ENCODE data around the gene SPSB1. TPM values are rescaled to one million over a fixed set of nuclear protein-coding genes. Genes with fewer than 3 reads are reported as not detected.

SPSB1 gene
- polyA plus RNA-seq, 1 donor from 2014 or later: 1.4 TPM

DNA sequence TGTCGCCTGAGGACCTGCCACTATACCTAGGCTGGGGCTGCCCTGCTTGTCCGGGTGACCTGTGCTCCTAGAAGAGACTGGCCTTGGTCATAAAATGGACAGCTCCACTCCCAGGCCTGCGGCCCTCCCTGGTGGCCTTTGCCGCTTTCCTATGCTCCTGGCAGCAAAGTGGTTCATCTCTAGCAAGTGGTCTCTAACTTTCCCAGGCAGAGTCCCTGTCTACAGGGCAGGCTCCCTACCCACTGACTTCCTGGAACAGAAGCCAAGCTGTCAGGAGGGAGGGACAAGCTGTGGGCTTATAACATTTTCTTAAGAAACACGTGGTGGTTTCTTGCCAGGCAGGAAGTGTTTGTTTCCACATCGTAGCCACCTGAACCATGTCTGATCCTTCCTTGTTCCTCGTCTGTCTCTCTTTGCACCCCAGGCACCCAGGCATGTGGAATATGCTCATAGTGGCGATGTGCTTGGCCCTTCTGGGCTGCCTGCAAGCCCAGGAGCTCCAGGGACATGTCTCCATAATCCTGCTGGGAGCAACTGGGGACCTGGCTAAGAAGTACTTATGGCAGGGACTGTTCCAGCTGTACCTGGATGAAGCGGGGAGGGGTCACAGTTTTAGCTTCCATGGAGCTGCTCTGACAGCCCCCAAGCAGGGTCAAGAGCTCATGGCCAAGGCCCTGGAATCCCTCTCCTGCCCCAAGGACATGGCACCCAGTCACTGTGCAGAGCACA is 48.0 kb upstream of the SPSB1 start:
- Histone ChIP-seq H4K20me1 (ENCODE audit: insufficient read depth) (no peaks in the 10 kb centered on the region), H3K9ac (ENCODE audit: low read length) (no peak overlapping the region), H3K36me3 (ENCODE audit: insufficient read depth, low read length) (no peaks in the 10 kb centered on the region), H3K4me3 (ENCODE audit: low read length) (no peak overlapping the region), H3K9me2 (ENCODE audit: insufficient read depth, low read length) (no peaks in the 10 kb centered on the region), H3K79me2 (replicated peaks; ENCODE audit: insufficient read depth, low read length) (no peaks in the 10 kb centered on the region), H3K27me3 (ENCODE audit: insufficient read depth, low read depth, low read length) (no peaks in the 10 kb centered on the region), H3K27ac (ENCODE audit: low read length) (no peak overlapping the region), H2AFZ (ENCODE audit: low read depth, low read length) (no peak overlapping the region), H3K4me2 (ENCODE audit: low read length) (no peak overlapping the region), H3K9me3 (ENCODE audit: low read length) (no peaks in the 10 kb centered on the region), H3F3A (ENCODE audit: insufficient read depth, low read length, poor library complexity, severe bottlenecking) (no peaks in the 10 kb centered on the region)
- TF ChIP-seq MXI1 (conservative IDR thresholded peaks at IDR 0.05; ENCODE audit: poor library complexity, severe bottlenecking): no peak
- no peak for TF ChIP-seq RAD21 (conservative IDR thresholded peaks at IDR 0.05)
- TF ChIP-seq, protein P1, sequence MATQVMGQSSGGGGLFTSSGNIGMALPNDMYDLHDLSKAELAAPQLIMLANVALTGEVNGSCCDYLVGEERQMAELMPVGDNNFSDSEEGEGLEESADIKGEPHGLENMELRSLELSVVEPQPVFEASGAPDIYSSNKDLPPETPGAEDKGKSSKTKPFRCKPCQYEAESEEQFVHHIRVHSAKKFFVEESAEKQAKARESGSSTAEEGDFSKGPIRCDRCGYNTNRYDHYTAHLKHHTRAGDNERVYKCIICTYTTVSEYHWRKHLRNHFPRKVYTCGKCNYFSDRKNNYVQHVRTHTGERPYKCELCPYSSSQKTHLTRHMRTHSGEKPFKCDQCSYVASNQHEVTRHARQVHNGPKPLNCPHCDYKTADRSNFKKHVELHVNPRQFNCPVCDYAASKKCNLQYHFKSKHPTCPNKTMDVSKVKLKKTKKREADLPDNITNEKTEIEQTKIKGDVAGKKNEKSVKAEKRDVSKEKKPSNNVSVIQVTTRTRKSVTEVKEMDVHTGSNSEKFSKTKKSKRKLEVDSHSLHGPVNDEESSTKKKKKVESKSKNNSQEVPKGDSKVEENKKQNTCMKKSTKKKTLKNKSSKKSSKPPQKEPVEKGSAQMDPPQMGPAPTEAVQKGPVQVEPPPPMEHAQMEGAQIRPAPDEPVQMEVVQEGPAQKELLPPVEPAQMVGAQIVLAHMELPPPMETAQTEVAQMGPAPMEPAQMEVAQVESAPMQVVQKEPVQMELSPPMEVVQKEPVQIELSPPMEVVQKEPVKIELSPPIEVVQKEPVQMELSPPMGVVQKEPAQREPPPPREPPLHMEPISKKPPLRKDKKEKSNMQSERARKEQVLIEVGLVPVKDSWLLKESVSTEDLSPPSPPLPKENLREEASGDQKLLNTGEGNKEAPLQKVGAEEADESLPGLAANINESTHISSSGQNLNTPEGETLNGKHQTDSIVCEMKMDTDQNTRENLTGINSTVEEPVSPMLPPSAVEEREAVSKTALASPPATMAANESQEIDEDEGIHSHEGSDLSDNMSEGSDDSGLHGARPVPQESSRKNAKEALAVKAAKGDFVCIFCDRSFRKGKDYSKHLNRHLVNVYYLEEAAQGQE (IDR thresholded peaks at IDR 0.05; ENCODE audit: borderline replicate concordance): no peak
- TF ChIP-seq, protein P2, sequence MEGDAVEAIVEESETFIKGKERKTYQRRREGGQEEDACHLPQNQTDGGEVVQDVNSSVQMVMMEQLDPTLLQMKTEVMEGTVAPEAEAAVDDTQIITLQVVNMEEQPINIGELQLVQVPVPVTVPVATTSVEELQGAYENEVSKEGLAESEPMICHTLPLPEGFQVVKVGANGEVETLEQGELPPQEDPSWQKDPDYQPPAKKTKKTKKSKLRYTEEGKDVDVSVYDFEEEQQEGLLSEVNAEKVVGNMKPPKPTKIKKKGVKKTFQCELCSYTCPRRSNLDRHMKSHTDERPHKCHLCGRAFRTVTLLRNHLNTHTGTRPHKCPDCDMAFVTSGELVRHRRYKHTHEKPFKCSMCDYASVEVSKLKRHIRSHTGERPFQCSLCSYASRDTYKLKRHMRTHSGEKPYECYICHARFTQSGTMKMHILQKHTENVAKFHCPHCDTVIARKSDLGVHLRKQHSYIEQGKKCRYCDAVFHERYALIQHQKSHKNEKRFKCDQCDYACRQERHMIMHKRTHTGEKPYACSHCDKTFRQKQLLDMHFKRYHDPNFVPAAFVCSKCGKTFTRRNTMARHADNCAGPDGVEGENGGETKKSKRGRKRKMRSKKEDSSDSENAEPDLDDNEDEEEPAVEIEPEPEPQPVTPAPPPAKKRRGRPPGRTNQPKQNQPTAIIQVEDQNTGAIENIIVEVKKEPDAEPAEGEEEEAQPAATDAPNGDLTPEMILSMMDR (IDR thresholded peaks at IDR 0.05; ENCODE audit: poor library complexity, severe bottlenecking): no peak
- no peak for TF ChIP-seq POLR2AphosphoS5 (IDR thresholded peaks at IDR 0.05)
- TF ChIP-seq TAF1 (IDR thresholded peaks at IDR 0.05; ENCODE audit: low read depth): no peak
- no peak for TF ChIP-seq SMC3 (conservative IDR thresholded peaks at IDR 0.05; ENCODE audit: poor library complexity)
- no peak for TF ChIP-seq EP300 (conservative IDR thresholded peaks at IDR 0.05; ENCODE audit: poor library complexity, severe bottlenecking)
- no peak for TF ChIP-seq EZH2 (IDR thresholded peaks at IDR 0.05; ENCODE audit: borderline replicate concordance, insufficient read depth, low read length, poor library complexity, severe bottlenecking)

DNA sequence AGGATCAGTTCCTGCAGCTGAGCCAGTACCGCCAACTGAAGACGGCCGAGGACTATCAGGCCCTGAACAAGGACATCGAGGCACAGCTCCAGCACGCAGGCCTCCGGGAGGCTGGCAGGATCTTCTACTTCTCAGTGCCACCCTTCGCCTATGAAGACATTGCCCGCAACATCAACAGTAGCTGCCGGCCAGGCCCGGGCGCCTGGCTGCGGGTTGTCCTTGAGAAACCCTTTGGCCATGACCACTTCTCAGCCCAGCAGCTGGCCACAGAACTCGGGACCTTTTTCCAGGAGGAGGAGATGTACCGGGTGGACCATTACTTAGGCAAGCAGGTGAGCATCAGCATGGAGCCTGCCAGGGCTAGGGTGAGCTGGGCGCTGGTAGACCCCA is 47.5 kb upstream of the SPSB1 start:
- Histone ChIP-seq H3K79me2 (replicated peaks; ENCODE audit: insufficient read depth, low read length) (no peaks in the 10 kb centered on the region), H3K27ac (ENCODE audit: low read length) (no peak overlapping the region), H3F3A (ENCODE audit: insufficient read depth, low read length, poor library complexity, severe bottlenecking) (no peaks in the 10 kb centered on the region), H3K9me3 (ENCODE audit: low read length) (no peaks in the 10 kb centered on the region), H3K36me3 (ENCODE audit: insufficient read depth, low read length) (no peaks in the 10 kb centered on the region), H3K4me3 (ENCODE audit: low read length) (no peak overlapping the region), H3K9ac (ENCODE audit: low read length) (no peak overlapping the region), H3K27me3 (ENCODE audit: insufficient read depth, low read depth, low read length) (no peaks in the 10 kb centered on the region), H3K9me2 (ENCODE audit: insufficient read depth, low read length) (no peaks in the 10 kb centered on the region), H3K4me2 (ENCODE audit: low read length) (no peak overlapping the region), H4K20me1 (ENCODE audit: insufficient read depth) (no peaks in the 10 kb centered on the region), H2AFZ (ENCODE audit: low read depth, low read length) (no peak overlapping the region)
- no peak for TF ChIP-seq SMC3 (conservative IDR thresholded peaks at IDR 0.05; ENCODE audit: poor library complexity)

All from neural cell (in vitro differentiated cells).